Spleen (tissue), 11 donors: ENCODE measurements around the gene LTBP1. TPM values are rescaled to one million over a fixed set of nuclear protein-coding genes. Genes with fewer than 3 reads are reported as not detected.

Experiments used
- DNase-seq: peaks from one replicate; pipeline ENCODE4 v3.0.0-alpha.2; 2020
- H3K27ac ChIP-seq, 8 donors: fragments of 200-600 bp; sonication (generic) in 7 of 8; 1 replicate in 4 of 8; 2 replicates in 4 of 8; pipeline versions ENCODE4 v1.5.0 to v1.8.0; 2016 to 2021; ENCODE audit warnings: inconsistent platforms in 4 of 8, mild to moderate bottlenecking in 4 of 8, moderate library complexity in 1 of 8
- H3K27me3 ChIP-seq, 7 donors: fragments of 200-600 bp; sonication (generic) in 6 of 7; replicated peaks in 1 of 7; 1 replicate in 4 of 7; 2 replicates in 3 of 7; pipeline versions ENCODE4 v1.5.0 to v1.8.0; 2016 to 2021; ENCODE audit warnings: inconsistent platforms in 3 of 7, mild to moderate bottlenecking in 1 of 7
- H3K36me3 ChIP-seq, 6 donors: fragments of 200-600 bp; sonication (generic) in 5 of 6; 1 replicate in 4 of 6; 2 replicates in 2 of 6; pipeline versions ENCODE4 v1.5.0 to v1.8.0; 2016 to 2021; ENCODE audit warnings: inconsistent platforms in 2 of 6
- H3K4me1 ChIP-seq, 6 donors: fragments of 200-600 bp; sonication (generic) in 5 of 6; 1 replicate in 3 of 6; 2 replicates in 3 of 6; pipeline versions ENCODE4 v1.5.0 to v1.8.0; 2016 to 2021; ENCODE audit warnings: inconsistent platforms in 3 of 6
- H3K4me3 ChIP-seq, 8 donors: fragments of 200-600 bp; sonication (generic) in 7 of 8; 1 replicate in 4 of 8; 2 replicates in 4 of 8; pipeline versions ENCODE4 v1.5.0 to v1.8.0; 2016 to 2021; ENCODE audit warnings: inconsistent platforms in 4 of 8, mild to moderate bottlenecking in 4 of 8, moderate library complexity in 2 of 8
- H3K9me3 ChIP-seq, 8 donors: fragments of 200-600 bp; sonication (generic) in 7 of 8; 1 replicate in 4 of 8; 2 replicates in 4 of 8; pipeline versions ENCODE4 v1.5.0 to v1.8.0; 2016 to 2021; ENCODE audit warnings: inconsistent platforms in 4 of 8
- CTCF ChIP-seq, 11 experiments: fragments of 200-600 bp in 7 of 11; fragments of 450-650 bp in 4 of 11; sonication (generic) in 4 of 11; IDR thresholded peaks in 8 of 11; conservative IDR thresholded peaks in 3 of 11; 1 replicate in 7 of 11; 2 replicates in 4 of 11; pipeline versions ENCODE4 v1.4.0 to v1.8.0; 2016 to 2021; ENCODE audit warnings: antibody characterized with exemption in 11 of 11, inconsistent platforms in 4 of 11, mild to moderate bottlenecking in 1 of 11
- POLR2A ChIP-seq, 3 donors: fragments of 450-650 bp; IDR thresholded peaks; one replicate each; pipeline ENCODE4 v1.5.1; 2017; ENCODE audit warnings: antibody characterized with exemption in 3 of 3, mild to moderate bottlenecking in 1 of 3
- POLR2AphosphoS5 ChIP-seq, 3 donors: sonication (generic); formaldehyde crosslinking; IDR thresholded peaks; one replicate each; pipeline ENCODE4 v1.5.1; 2017; ENCODE audit warnings: antibody characterized with exemption in 3 of 3
- WGBS, 5 donors: extraction: QIAGEN DNeasy Blood & Tissue Kit in 3 of 5; methylation state at CpG; one replicate each; pipeline versions ENCODE4 v1.1.5 to v1.1.7; 2013 to 2018; 5-methylcytosine and 5-hydroxymethylcytosine counted together
- intact Hi-C: fragments of 100-400 bp; cut with DNase I; formaldehyde crosslinking; loops from one replicate; pipeline ENCODE4 v1.15.0; 2023; ENCODE audit warnings: low total_unique reads
- microRNA-seq, 3 donors: library from miRNA; unstranded; fragments of <30 nt; microRNA quantifications; one replicate each; pipeline versions ENCODE4 to v1.1.0, GENCODE V29; 2019 to 2020
- polyA plus RNA-seq, 3 donors: library from polyadenylated mRNA; stranded (reverse); fragments of 200-250 nt; gene quantifications; one replicate each; pipeline ENCODE4 v1.2.1, GENCODE V29; 2013
- small RNA-seq, 4 donors: library from RNA; depleted of rRNA; stranded (forward); fragments of <200 nt; gene quantifications; one replicate each; pipeline ENCODE3, GENCODE V24; 2016
- total RNA-seq, 7 donors: library from RNA; depleted of rRNA in 3 of 7; stranded (reverse); fragments of >200 nt in 3 of 7; fragmentation: NEBNext Ultra II Directional in 4 of 7; extraction: Animal tissue kit (Norgen Biotek cat#: 25700) in 4 of 7; gene quantifications; one replicate each; pipeline versions ENCODE4 v1.1.0 to v1.2.1, GENCODE V29; 2016 to 2021
- donor health status: healthy with polysubstance abuse.
- donor health status: DM: no; HTN: no; CAD: no; lungs with moderate emphysema.
- donor health status: DM: no; HTN: no; CAD: no.
- donor health status: Bipolar disorder and iron deficiency.
- donor health status: healthy.
- donor health status: DM: no; HTN: no; CAD: no.
- donor health status: DM: yes; HTN: yes; CAD: no.

LTBP1 gene
- total and polyA plus RNA-seq, 10 donors: 6.8 to 28.0 (median 13.3) TPM

GRCh38 chr2:33444967-33445366 is 498.2 kb downstream of the LTBP1 start:
- H3K36me3 ChIP-seq: no peaks in the 10 kb centered on the region
- no peak for TF ChIP-seq POLR2A (IDR thresholded peaks at IDR 0.05)
- no peak for TF ChIP-seq CTCF (IDR thresholded peaks at IDR 0.05 in 8 of 11, conservative IDR thresholded peaks at IDR 0.05 in 3 of 11)
- TF ChIP-seq POLR2AphosphoS5 (IDR thresholded peaks at IDR 0.05): no peak
- 53 to 62% (median 57%) methylated on average over 2 of the region's 2 CpGs for WGBS, 5 donors
- no peak for DNase-seq
- H3K4me1 ChIP-seq: peaks cover 0 to 7% (median 0%) of the 10 kb centered on the region in 6 donors
- H3K9me3 ChIP-seq: no peaks in the 10 kb centered on the region
- intact Hi-C loops: no loop called here
- H3K27me3 ChIP-seq: no peaks in the 10 kb centered on the region
- no peak overlapping the region for H3K4me3 ChIP-seq
- H3K27ac ChIP-seq: no peak overlapping the region

GRCh38 chr2:33448220-33448899 is 501.6 kb downstream of the LTBP1 start:
- no peak overlapping the region for H3K4me3 ChIP-seq
- WGBS, 5 donors: 24 to 85% (median 76%) methylated on average over 2 of the region's 2 CpGs
- H3K36me3 ChIP-seq: no peaks in the 10 kb centered on the region
- peaks cover 0 to 26% (median 22%) of the 10 kb centered on the region in 8 donors for H3K9me3 ChIP-seq
- DNase-seq: no peak
- peaks cover 0 to 7% (median 0%) of the 10 kb centered on the region in 6 donors for H3K4me1 ChIP-seq
- no peaks in the 10 kb centered on the region for H3K27me3 ChIP-seq
- intact Hi-C loops: no loop called here
- peak overlapping the region in 1 of 8 donors; percentile 1 for H3K27ac ChIP-seq
- no peak for TF ChIP-seq POLR2A (IDR thresholded peaks at IDR 0.05)

Small RNA genes within 50 kb of the gene (microRNA-seq; reads per million reads assigned to microRNA genes)
- 0 reads per million in 3 donors for gene MIR4430

Small RNA genes within 50 kb of the gene (small RNA-seq; reads per million reads assigned to genes)
- gene RF00019: 0 reads per million in 4 donors
- gene RNA5SP91: 0 reads per million in 4 donors
- 0 reads per million in 4 donors for gene RNA5SP92
